SK-MEL-5 (cell line): ENCODE data around the gene YWHAQ. TPM values are rescaled to one million over a fixed set of nuclear protein-coding genes. Genes with fewer than 3 reads are reported as not detected.
"Not testable (repeated sequence)": the region's sequence is repeated elsewhere in the genome, so short reads cannot be mapped to it uniquely, and the experiment has no call there.

Experiments used
- DNase-seq: peaks from one replicate; pipeline ENCODE4 v3.0.0-alpha.2; 2016; ENCODE audit warnings: low read depth, low spot score
- in situ Hi-C: cut with HindIII; loops from 2 replicates; pipeline ENCODE4 v1.10.0; 2016; ENCODE audit warnings: low sequenced_read_pairs, high pct_unique_total_duplicates, low pct_unique_long_range_greater_than_20kb
- total RNA-seq: library from RNA; depleted of rRNA; stranded (reverse); fragments of >200 nt; shearing (Covaris generic); gene quantifications from 2 replicates; pipeline ENCODE4 v1.2.3, GENCODE V29; 2014

The YWHAQ gene
- total RNA-seq, 1 experiment from 2014 or later = 253 TPM

GRCh38 chr2:9640403-9641104 is 9.8 kb upstream of the YWHAQ start:
- peak; percentile 94 for DNase-seq
- in situ Hi-C loops = no loop called here

- in situ Hi-C loops = no loop called here
- no peak for DNase-seq
Observed at GRCh38 chr2:9639740-9640343, 9.0 kb upstream of the YWHAQ start.

- in situ Hi-C loops = no loop called here
- no peak for DNase-seq
Observed at GRCh38 chr2:9639000-9639602, 8.3 kb upstream of the YWHAQ start.

- DNase-seq = peak; percentile 67
- in situ Hi-C loops = no loop called here
Observed at GRCh38 chr2:9638532-9638931, 7.7 kb upstream of the YWHAQ start.

GRCh38 chr2:9637330-9637729 is 6.5 kb upstream of the YWHAQ start:
- peak; percentile 92 for DNase-seq

GRCh38 chr2:9634133-9634532 is 3.3 kb upstream of the YWHAQ start:
- DNase-seq = no peak
- in situ Hi-C loops = no loop called here

More at GRCh38 chr2:9637330-9637729, 6.5 kb upstream of the YWHAQ start:
- in situ Hi-C loops = no loop called here

- in situ Hi-C loops = no loop called here
Observed at GRCh38 chr2:9631878-9632700, 1.3 kb upstream of the YWHAQ start.

GRCh38 chr2:9631553-9631819 is 689 bp upstream of the YWHAQ start:
- no peak for DNase-seq
- in situ Hi-C loops = no loop called here

More at GRCh38 chr2:9631878-9632700, 1.3 kb upstream of the YWHAQ start:
- peak; percentile 84 for DNase-seq

- in situ Hi-C loops = no loop called here
- DNase-seq = peak; percentile 74
Observed at GRCh38 chr2:9630117-9630735, 571 bp downstream of the YWHAQ start.

- in situ Hi-C loops = no loop called here
- no peak for DNase-seq
Observed at GRCh38 chr2:9629222-9630116, 1.3 kb downstream of the YWHAQ start.

- in situ Hi-C loops = no loop called here
- DNase-seq = no peak
Observed at GRCh38 chr2:9627310-9627709, 3.5 kb downstream of the YWHAQ start.

GRCh38 chr2:9623151-9623550 is 7.6 kb downstream of the YWHAQ start:
- no peak for DNase-seq
- in situ Hi-C loops = no loop called here

GRCh38 chr2:9621655-9622054 is 9.1 kb downstream of the YWHAQ start:
- DNase-seq, in situ Hi-C loops: not testable (repeated sequence)

GRCh38 chr2:9618410-9618809 is 12.4 kb downstream of the YWHAQ start:
- DNase-seq = no peak
- in situ Hi-C loops = no loop called here

GRCh38 chr2:9617749-9618148 is 13.0 kb downstream of the YWHAQ start:
- no peak for DNase-seq

GRCh38 chr2:9617296-9617695 is 13.5 kb downstream of the YWHAQ start:
- DNase-seq = no peak
- in situ Hi-C loops = no loop called here

More at GRCh38 chr2:9617749-9618148, 13.0 kb downstream of the YWHAQ start:
- in situ Hi-C loops = no loop called here

- in situ Hi-C loops = no loop called here
Observed at GRCh38 chr2:9614562-9614961, 16.2 kb downstream of the YWHAQ start.

More at GRCh38 chr2:9614562-9614961, 16.2 kb downstream of the YWHAQ start:
- DNase-seq = no peak
